ENCODE measurements around the gene SPATC1L. TPM values are rescaled to one million over a fixed set of nuclear protein-coding genes. Genes with fewer than 3 reads are reported as not detected.
A peak's percentile ranks its signal among the peaks of the same experiment; 100 is the strongest.

Gene SPATC1L
- total RNA-seq, 1 donor from 2014 or later: 27.5 TPM

GRCh38 chr21:46116189-46116775, 68.0 kb downstream of the SPATC1L start:
- no peak overlapping the region for H3K27ac Mint-ChIP-seq (ENCODE audit: unreplicated experiment)

DNA sequence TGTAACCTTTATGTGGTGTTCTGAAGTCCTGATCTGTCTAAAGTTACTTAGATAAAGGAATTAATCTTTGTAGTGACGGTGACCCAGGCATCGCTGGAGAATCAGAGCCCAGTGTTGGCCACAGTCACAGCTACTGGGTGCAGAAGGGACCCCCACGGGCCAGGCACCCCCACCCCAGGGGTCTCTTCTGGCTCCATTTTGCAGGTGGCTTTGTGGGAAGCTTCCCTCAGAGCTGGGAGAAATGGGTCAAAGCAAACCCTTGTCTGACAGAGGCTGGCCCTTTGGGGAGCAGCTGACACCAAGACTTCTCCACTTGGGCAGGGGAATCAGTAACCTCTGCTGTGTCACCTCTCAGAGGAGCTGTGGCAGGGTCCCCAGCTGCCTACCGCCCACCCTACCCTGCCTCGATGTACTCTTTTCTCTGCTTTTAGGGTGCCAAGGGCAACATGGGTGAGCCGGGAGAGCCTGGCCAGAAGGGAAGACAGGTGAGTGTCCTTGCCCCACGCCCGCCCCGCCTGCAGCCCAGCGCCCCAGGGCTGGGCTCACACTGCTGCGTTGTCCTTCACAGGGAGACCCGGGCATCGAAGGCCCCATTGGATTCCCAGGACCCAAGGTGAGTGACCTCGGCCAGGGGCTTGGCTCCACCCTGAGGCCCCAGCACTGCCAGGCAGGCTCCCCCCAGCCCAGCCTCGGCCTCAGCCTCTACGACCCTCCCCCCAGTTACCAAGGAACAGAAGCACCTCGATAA, 68.6 kb downstream of the SPATC1L start:
- no peaks in the 10 kb centered on the region for H3K27me3 Mint-ChIP-seq (ENCODE audit: low read depth)
- H3K9me3 Mint-ChIP-seq: no peaks in the 10 kb centered on the region
- no peak for DNase-seq (ENCODE audit: low read depth, low spot score)
- no peaks in the 10 kb centered on the region for H3K4me1 Mint-ChIP-seq
- TF ChIP-seq, protein P1, sequence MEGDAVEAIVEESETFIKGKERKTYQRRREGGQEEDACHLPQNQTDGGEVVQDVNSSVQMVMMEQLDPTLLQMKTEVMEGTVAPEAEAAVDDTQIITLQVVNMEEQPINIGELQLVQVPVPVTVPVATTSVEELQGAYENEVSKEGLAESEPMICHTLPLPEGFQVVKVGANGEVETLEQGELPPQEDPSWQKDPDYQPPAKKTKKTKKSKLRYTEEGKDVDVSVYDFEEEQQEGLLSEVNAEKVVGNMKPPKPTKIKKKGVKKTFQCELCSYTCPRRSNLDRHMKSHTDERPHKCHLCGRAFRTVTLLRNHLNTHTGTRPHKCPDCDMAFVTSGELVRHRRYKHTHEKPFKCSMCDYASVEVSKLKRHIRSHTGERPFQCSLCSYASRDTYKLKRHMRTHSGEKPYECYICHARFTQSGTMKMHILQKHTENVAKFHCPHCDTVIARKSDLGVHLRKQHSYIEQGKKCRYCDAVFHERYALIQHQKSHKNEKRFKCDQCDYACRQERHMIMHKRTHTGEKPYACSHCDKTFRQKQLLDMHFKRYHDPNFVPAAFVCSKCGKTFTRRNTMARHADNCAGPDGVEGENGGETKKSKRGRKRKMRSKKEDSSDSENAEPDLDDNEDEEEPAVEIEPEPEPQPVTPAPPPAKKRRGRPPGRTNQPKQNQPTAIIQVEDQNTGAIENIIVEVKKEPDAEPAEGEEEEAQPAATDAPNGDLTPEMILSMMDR (conservative IDR thresholded peaks at IDR 0.05): no peak
- no peaks in the 10 kb centered on the region for H3K36me3 Mint-ChIP-seq (ENCODE audit: low read depth)
- H3K4me3 Mint-ChIP-seq: no peak overlapping the region
- H3K27ac Mint-ChIP-seq (ENCODE audit: unreplicated experiment): no peak overlapping the region

More at GRCh38 chr21:46116189-46116775, 68.0 kb downstream of the SPATC1L start:
- Mint-ChIP-seq H3K9me3 (no peaks in the 10 kb centered on the region), H3K4me1 (no peaks in the 10 kb centered on the region), H3K27me3 (ENCODE audit: low read depth) (no peaks in the 10 kb centered on the region), H3K36me3 (ENCODE audit: low read depth) (no peaks in the 10 kb centered on the region), H3K4me3 (no peak overlapping the region)
- TF ChIP-seq, protein P1 (conservative IDR thresholded peaks at IDR 0.05): no peak
- DNase-seq (ENCODE audit: low read depth, low spot score): no peak

GRCh38 chr21:46114963-46115362, 69.3 kb downstream of the SPATC1L start:
- no peaks in the 10 kb centered on the region for H3K27me3 Mint-ChIP-seq (ENCODE audit: low read depth)
- no peaks in the 10 kb centered on the region for H3K36me3 Mint-ChIP-seq (ENCODE audit: low read depth)
- H3K4me3 Mint-ChIP-seq: no peak overlapping the region
- no peak for DNase-seq (ENCODE audit: low read depth, low spot score)
- TF ChIP-seq, protein P1 (conservative IDR thresholded peaks at IDR 0.05): no peak
- no peak overlapping the region for H3K27ac Mint-ChIP-seq (ENCODE audit: unreplicated experiment)
- H3K9me3 Mint-ChIP-seq: no peaks in the 10 kb centered on the region
- H3K4me1 Mint-ChIP-seq: no peaks in the 10 kb centered on the region

- Mint-ChIP-seq H3K9me3 (peaks cover under 1% of the 10 kb centered on the region), H3K4me3 (no peak overlapping the region), H3K4me1 (no peaks in the 10 kb centered on the region), H3K36me3 (ENCODE audit: low read depth) (peaks cover under 1% of the 10 kb centered on the region), H3K27ac (ENCODE audit: unreplicated experiment) (peak overlapping the region; percentile 35), H3K27me3 (ENCODE audit: low read depth) (no peaks in the 10 kb centered on the region)
- TF ChIP-seq, protein P1 (conservative IDR thresholded peaks at IDR 0.05): no peak
- DNase-seq (ENCODE audit: low read depth, low spot score): no peak
Observed at GRCh38 chr21:46113497-46114176, 70.6 kb downstream of the SPATC1L start.

DNA sequence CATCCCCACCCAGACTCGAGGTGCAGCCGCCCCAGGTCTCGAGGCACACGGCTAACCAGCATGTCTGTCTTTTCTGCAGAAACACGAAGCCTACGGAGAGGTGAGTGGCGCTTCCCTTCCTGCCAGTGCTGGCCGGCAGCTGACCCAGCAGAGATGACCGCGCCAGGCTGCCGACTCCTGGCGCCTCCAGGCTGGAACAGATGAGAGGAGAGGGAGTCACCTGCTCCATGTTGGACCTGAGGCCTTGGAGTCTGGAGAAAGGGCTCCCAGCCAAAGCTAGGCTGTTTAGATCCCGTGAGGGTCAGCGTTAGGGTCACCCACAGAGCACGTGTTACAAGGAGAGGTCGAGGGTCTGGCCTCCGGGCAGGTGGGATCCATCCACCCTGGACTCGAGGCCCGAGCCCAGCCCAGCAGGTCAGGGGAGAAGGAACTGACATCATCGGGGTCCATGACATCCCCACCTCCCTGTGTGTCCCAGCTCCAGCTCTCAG, 71.5 kb downstream of the SPATC1L start:
- no peaks in the 10 kb centered on the region for H3K27me3 Mint-ChIP-seq (ENCODE audit: low read depth)
- DNase-seq (ENCODE audit: low read depth, low spot score): no peak
- peaks cover 7% of the 10 kb centered on the region for H3K9me3 Mint-ChIP-seq
- no peaks in the 10 kb centered on the region for H3K4me1 Mint-ChIP-seq
- H3K27ac Mint-ChIP-seq (ENCODE audit: unreplicated experiment): no peak overlapping the region
- TF ChIP-seq, protein P1 (conservative IDR thresholded peaks at IDR 0.05): no peak
- no peak overlapping the region for H3K4me3 Mint-ChIP-seq
- peaks cover 4% of the 10 kb centered on the region for H3K36me3 Mint-ChIP-seq (ENCODE audit: low read depth)
